ENCODE results near the gene PRR18. TPM values are rescaled to one million over a fixed set of nuclear protein-coding genes. Genes with fewer than 3 reads are reported as not detected.

PRR18 gene
- total RNA-seq, 3 donors from 2014 or later (not counting 1 experiment from before 2014, with no cell fraction given) = not detected

DNA sequence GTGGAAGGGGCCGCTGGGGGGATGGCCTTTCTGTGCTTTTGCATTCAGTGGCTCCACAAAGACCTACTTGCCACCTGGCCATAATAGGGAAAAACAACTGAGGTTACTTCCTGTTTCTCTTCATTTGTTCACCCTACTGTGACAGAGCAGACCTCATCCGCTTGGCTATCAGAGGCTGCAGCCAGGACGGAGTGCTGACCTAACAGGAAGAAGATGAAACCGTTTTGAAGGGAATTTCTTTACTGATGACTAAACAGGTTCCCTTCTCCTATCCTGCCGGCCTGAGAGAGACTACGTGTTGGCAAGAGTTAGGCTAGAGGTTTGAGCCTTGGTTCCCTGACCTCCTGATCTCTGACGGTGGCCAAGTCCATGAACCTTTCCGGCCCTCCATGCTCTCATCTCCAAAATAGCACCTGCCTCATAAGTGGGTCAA lies 21.3 kb downstream of the PRR18 start:
- H3K9me3 Mint-ChIP-seq = no peaks in the 10 kb centered on the region
- WGBS (ENCODE audit: insufficient coverage) = 56% methylated on average over 8 of the region's 8 CpGs
- intact Hi-C loops (cut with micrococcal nuclease) = no loop called here
- ATAC-seq (no peak), DNase-seq (no peak)
- Histone ChIP-seq H3K4me3 (ENCODE audit: low read length) (no peak overlapping the region), H3K4me1 (ENCODE audit: control insufficient read depth, insufficient read depth, low read length) (no peaks in the 10 kb centered on the region), H3K27me3 (ENCODE audit: control insufficient read depth, insufficient read depth, low read length) (no peaks in the 10 kb centered on the region), H3K9me3 (ENCODE audit: control insufficient read depth, insufficient read depth, low read length) (no peaks in the 10 kb centered on the region), H3K36me3 (ENCODE audit: control insufficient read depth, insufficient read depth, low read length) (no peaks in the 10 kb centered on the region), H3K27ac (ENCODE audit: low read length) (peak overlapping the region; percentile 52)
- no peak overlapping the region for H3K27ac Mint-ChIP-seq
- H3K4me3 Mint-ChIP-seq = no peak overlapping the region
- peaks cover 14 to 21% of the 10 kb centered on the region in 2 donors for H3K27me3 Mint-ChIP-seq (ENCODE audit: low read depth in 2 of 2)
- no peaks in the 10 kb centered on the region for H3K4me1 Mint-ChIP-seq
- H3K36me3 Mint-ChIP-seq = no peaks in the 10 kb centered on the region
- TF ChIP-seq, protein P1, sequence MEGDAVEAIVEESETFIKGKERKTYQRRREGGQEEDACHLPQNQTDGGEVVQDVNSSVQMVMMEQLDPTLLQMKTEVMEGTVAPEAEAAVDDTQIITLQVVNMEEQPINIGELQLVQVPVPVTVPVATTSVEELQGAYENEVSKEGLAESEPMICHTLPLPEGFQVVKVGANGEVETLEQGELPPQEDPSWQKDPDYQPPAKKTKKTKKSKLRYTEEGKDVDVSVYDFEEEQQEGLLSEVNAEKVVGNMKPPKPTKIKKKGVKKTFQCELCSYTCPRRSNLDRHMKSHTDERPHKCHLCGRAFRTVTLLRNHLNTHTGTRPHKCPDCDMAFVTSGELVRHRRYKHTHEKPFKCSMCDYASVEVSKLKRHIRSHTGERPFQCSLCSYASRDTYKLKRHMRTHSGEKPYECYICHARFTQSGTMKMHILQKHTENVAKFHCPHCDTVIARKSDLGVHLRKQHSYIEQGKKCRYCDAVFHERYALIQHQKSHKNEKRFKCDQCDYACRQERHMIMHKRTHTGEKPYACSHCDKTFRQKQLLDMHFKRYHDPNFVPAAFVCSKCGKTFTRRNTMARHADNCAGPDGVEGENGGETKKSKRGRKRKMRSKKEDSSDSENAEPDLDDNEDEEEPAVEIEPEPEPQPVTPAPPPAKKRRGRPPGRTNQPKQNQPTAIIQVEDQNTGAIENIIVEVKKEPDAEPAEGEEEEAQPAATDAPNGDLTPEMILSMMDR (IDR thresholded peaks at IDR 0.05) = no peak

DNA sequence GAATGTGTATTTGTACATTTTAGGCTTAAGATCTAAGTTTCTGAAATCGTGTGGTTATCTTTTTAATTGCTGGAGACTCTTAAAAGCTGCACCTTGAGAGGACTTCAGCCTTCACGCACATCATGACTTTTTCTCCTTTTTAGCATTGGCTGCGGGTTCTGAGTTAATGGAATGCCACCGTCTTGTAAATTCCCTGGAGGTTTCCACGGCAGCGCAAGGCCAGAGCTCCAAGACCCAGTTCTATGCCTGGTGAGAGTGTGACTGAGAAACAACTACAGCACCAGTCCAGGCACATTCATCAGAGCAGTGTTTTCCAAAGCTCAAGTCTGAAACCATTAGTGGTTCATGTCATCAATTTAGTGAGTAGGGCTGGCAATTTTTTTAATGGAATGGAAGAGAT lies 23.0 kb downstream of the PRR18 start:
- WGBS (ENCODE audit: insufficient coverage) = 95% methylated on average over 6 of the region's 6 CpGs
- Mint-ChIP-seq H3K27me3 (ENCODE audit: low read depth in 2 of 2) (peaks cover 20 to 31% of the 10 kb centered on the region in 2 donors), H3K4me1 (no peaks in the 10 kb centered on the region), H3K27ac (no peak overlapping the region), H3K9me3 (no peaks in the 10 kb centered on the region), H3K4me3 (no peak overlapping the region), H3K36me3 (no peaks in the 10 kb centered on the region)
- TF ChIP-seq, protein P1 (IDR thresholded peaks at IDR 0.05) = no peak
- Histone ChIP-seq H3K27ac (ENCODE audit: low read length) (no peak overlapping the region), H3K9me3 (ENCODE audit: control insufficient read depth, insufficient read depth, low read length) (no peaks in the 10 kb centered on the region), H3K36me3 (ENCODE audit: control insufficient read depth, insufficient read depth, low read length) (no peaks in the 10 kb centered on the region), H3K27me3 (ENCODE audit: control insufficient read depth, insufficient read depth, low read length) (no peaks in the 10 kb centered on the region), H3K4me1 (ENCODE audit: control insufficient read depth, insufficient read depth, low read length) (no peaks in the 10 kb centered on the region), H3K4me3 (ENCODE audit: low read length) (no peak overlapping the region)
- intact Hi-C loops (cut with micrococcal nuclease) = no loop called here
- ATAC-seq (no peak), DNase-seq (no peak)

DNA sequence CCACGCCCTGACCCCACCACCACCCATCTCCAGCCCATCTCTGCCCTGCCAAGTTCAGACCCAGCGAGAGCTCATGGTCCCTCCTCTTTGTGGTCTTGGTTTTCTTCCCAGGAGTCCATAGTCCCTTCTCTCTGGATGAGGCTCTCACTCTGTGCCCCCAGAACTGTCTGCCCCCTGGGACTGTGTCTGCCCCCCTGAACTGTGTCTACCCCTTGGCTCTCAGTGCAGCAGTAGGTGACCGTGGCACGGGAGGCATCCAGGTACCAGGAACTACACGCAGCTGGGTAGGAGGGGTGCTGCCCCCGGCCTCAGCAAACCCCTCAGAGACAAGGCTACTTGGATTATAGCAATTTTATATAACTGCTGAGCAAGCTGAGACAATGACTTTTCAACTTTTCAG lies 23.6 kb downstream of the PRR18 start:
- Histone ChIP-seq H3K9me3 (ENCODE audit: control insufficient read depth, insufficient read depth, low read length) (no peaks in the 10 kb centered on the region), H3K27ac (ENCODE audit: low read length) (no peak overlapping the region), H3K36me3 (ENCODE audit: control insufficient read depth, insufficient read depth, low read length) (no peaks in the 10 kb centered on the region), H3K4me1 (ENCODE audit: control insufficient read depth, insufficient read depth, low read length) (no peaks in the 10 kb centered on the region), H3K27me3 (ENCODE audit: control insufficient read depth, insufficient read depth, low read length) (no peaks in the 10 kb centered on the region), H3K4me3 (ENCODE audit: low read length) (no peak overlapping the region)
- peaks cover 24 to 35% of the 10 kb centered on the region in 2 donors for H3K27me3 Mint-ChIP-seq (ENCODE audit: low read depth in 2 of 2)
- no peak overlapping the region for H3K27ac Mint-ChIP-seq
- intact Hi-C loops (cut with micrococcal nuclease) = no loop called here
- no peaks in the 10 kb centered on the region for H3K4me1 Mint-ChIP-seq
- DNase-seq = no peak
- WGBS (ENCODE audit: insufficient coverage) = 93% methylated on average over 6 of the region's 6 CpGs
- ATAC-seq = no peak
- no peak overlapping the region for H3K4me3 Mint-ChIP-seq
- H3K9me3 Mint-ChIP-seq = no peaks in the 10 kb centered on the region
- TF ChIP-seq, protein P1 (IDR thresholded peaks at IDR 0.05) = no peak
- H3K36me3 Mint-ChIP-seq = no peaks in the 10 kb centered on the region

DNA sequence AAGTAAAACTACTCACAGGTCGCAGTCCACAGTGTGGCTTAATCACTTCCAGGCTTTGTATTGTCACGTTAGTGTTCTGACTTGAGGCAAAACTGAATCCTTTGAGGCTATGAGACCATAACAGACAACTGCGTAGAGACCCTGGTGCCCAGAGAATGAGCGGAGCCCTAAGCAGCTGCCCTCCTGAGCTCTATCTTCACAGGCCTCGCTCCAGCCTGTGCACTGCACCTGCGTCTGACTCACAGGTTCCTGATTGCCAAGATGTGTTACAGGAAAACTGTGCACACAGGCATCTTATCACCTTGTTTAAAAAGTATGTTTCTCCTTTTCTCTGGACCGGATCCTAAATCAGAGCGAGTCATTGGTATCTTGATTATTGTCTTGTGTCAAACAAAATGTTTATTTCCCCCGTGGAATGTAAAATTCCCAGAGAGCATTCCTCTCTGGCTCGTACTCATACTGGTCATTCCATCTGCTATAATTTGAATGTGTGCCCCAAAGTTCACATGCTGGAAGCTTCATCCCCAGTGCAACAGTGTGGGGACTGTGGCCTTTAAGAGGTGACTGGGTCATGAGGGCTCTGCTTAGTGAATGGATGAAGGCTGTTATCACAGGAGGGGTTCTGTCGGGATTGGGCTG lies 25.7 kb downstream of the PRR18 start:
- Histone ChIP-seq H3K4me1 (ENCODE audit: control insufficient read depth, insufficient read depth, low read length) (no peaks in the 10 kb centered on the region), H3K36me3 (ENCODE audit: control insufficient read depth, insufficient read depth, low read length) (no peaks in the 10 kb centered on the region), H3K27me3 (ENCODE audit: control insufficient read depth, insufficient read depth, low read length) (no peaks in the 10 kb centered on the region), H3K27ac (ENCODE audit: low read length) (no peak overlapping the region), H3K4me3 (ENCODE audit: low read length) (no peak overlapping the region), H3K9me3 (ENCODE audit: control insufficient read depth, insufficient read depth, low read length) (no peaks in the 10 kb centered on the region)
- ATAC-seq (no peak), DNase-seq (no peak)
- TF ChIP-seq, protein P1 (IDR thresholded peaks at IDR 0.05) = no peak
- peaks cover 27 to 35% of the 10 kb centered on the region in 2 donors for H3K27me3 Mint-ChIP-seq (ENCODE audit: low read depth in 2 of 2)
- no peaks in the 10 kb centered on the region for H3K9me3 Mint-ChIP-seq
- no peak overlapping the region for H3K27ac Mint-ChIP-seq
- no peak overlapping the region for H3K4me3 Mint-ChIP-seq
- no peaks in the 10 kb centered on the region for H3K36me3 Mint-ChIP-seq
- 92% methylated on average over 10 of the region's 11 CpGs for WGBS (ENCODE audit: insufficient coverage)
- no peaks in the 10 kb centered on the region for H3K4me1 Mint-ChIP-seq
- intact Hi-C loops (cut with micrococcal nuclease) = no loop called here
